ENCODE data around the gene IFNA17.
"Not testable (repeated sequence)": the region's sequence is repeated elsewhere in the genome, so short reads cannot be mapped to it uniquely, and the experiment has no call there.

- not testable (repeated sequence) for TF ChIP-seq CTCF, POLR2A (IDR thresholded peaks at IDR 0.05)
Observed at GRCh38 chr9:21236360-21236714, 8.3 kb upstream of the IFNA17 start.

Data from testis (tissue), 2 donors.